Measurements from ENCODE around the gene AP2A1. TPM values are rescaled to one million over a fixed set of nuclear protein-coding genes. Genes with fewer than 3 reads are reported as not detected.

Gene AP2A1
- total and polyA plus RNA-seq, 3 donors from 2014 or later = 226 to 358 (median 301) TPM

GRCh38 chr19:49807058-49807903, 40.5 kb downstream of the AP2A1 start:
- Histone ChIP-seq H3K4me3 (no peak overlapping the region), H3K4me1 (peaks cover 26% of the 10 kb centered on the region), H3K27ac (peak overlapping the region in 1 of 2 donors; percentile 71), H3K9me3 (no peaks in the 10 kb centered on the region), H3K36me3 (ENCODE audit: low read depth, missing control alignments) (no peaks in the 10 kb centered on the region), H3K27me3 (no peaks in the 10 kb centered on the region)
- WGBS, 2 donors = 71 to 79% methylated on average over 16 to 18 of the region's 18 CpGs
- DNase-seq = no peak
- intact Hi-C loops (cut with DNase I; ENCODE audit: low total_unique reads) = no loop called here
- TF ChIP-seq CTCF (IDR thresholded peaks at IDR 0.05) (no peak), POLR2A (IDR thresholded peaks at IDR 0.05) (no peak)

- intact Hi-C loops (cut with DNase I; ENCODE audit: low total_unique reads) = no loop called here
- H3K27ac ChIP-seq = peak overlapping the region; percentile 71 to 88
- H3K9me3 ChIP-seq = no peaks in the 10 kb centered on the region
- WGBS, 2 donors = 59 to 72% methylated on average over 19 to 20 of the region's 20 CpGs
- TF ChIP-seq CTCF (IDR thresholded peaks at IDR 0.05) = no peak
- no peak for TF ChIP-seq POLR2A (IDR thresholded peaks at IDR 0.05)
- H3K27me3 ChIP-seq = no peaks in the 10 kb centered on the region
- H3K36me3 ChIP-seq (ENCODE audit: low read depth, missing control alignments) = no peaks in the 10 kb centered on the region
- H3K4me1 ChIP-seq = peaks cover 25% of the 10 kb centered on the region
- DNase-seq = no peak
- H3K4me3 ChIP-seq = peak overlapping the region; percentile 59 to 68
Measured at GRCh38 chr19:49807904-49808675, 41.3 kb downstream of the AP2A1 start.

GRCh38 chr19:49808711-49809159, 41.9 kb downstream of the AP2A1 start:
- no peaks in the 10 kb centered on the region for H3K9me3 ChIP-seq
- no peaks in the 10 kb centered on the region for H3K27me3 ChIP-seq
- intact Hi-C loops (cut with DNase I; ENCODE audit: low total_unique reads) = no loop called here
- peaks cover 26% of the 10 kb centered on the region for H3K4me1 ChIP-seq
- H3K27ac ChIP-seq = peak overlapping the region; percentile 71 to 88
- 2 to 7% methylated on average over 21 to 31 of the region's 31 CpGs for WGBS, 2 donors
- peak; percentile 97 for DNase-seq
- H3K4me3 ChIP-seq = peak overlapping the region; percentile 59 to 68
- no peak for TF ChIP-seq POLR2A (IDR thresholded peaks at IDR 0.05)
- no peak for TF ChIP-seq CTCF (IDR thresholded peaks at IDR 0.05)
- no peaks in the 10 kb centered on the region for H3K36me3 ChIP-seq (ENCODE audit: low read depth, missing control alignments)

GRCh38 chr19:49809160-49809940, 42.5 kb downstream of the AP2A1 start:
- H3K27ac ChIP-seq = peak overlapping the region; percentile 71 to 88
- H3K9me3 ChIP-seq = no peaks in the 10 kb centered on the region
- H3K27me3 ChIP-seq = no peaks in the 10 kb centered on the region
- intact Hi-C loops (cut with DNase I; ENCODE audit: low total_unique reads) = no loop called here
- peak; percentile 72 for DNase-seq
- H3K36me3 ChIP-seq (ENCODE audit: low read depth, missing control alignments) = no peaks in the 10 kb centered on the region
- 5 to 21% methylated on average over 22 to 27 of the region's 50 CpGs for WGBS, 2 donors
- H3K4me1 ChIP-seq = peaks cover 30% of the 10 kb centered on the region
- H3K4me3 ChIP-seq = peak overlapping the region; percentile 59 to 68
- no peak for TF ChIP-seq POLR2A (IDR thresholded peaks at IDR 0.05)
- no peak for TF ChIP-seq CTCF (IDR thresholded peaks at IDR 0.05)
